ENCODE measurements around the gene GRIN1.
"Not testable (repeated sequence)": the region's sequence is repeated elsewhere in the genome, so short reads cannot be mapped to it uniquely, and the experiment has no call there.

GRIN1 gene

DNA sequence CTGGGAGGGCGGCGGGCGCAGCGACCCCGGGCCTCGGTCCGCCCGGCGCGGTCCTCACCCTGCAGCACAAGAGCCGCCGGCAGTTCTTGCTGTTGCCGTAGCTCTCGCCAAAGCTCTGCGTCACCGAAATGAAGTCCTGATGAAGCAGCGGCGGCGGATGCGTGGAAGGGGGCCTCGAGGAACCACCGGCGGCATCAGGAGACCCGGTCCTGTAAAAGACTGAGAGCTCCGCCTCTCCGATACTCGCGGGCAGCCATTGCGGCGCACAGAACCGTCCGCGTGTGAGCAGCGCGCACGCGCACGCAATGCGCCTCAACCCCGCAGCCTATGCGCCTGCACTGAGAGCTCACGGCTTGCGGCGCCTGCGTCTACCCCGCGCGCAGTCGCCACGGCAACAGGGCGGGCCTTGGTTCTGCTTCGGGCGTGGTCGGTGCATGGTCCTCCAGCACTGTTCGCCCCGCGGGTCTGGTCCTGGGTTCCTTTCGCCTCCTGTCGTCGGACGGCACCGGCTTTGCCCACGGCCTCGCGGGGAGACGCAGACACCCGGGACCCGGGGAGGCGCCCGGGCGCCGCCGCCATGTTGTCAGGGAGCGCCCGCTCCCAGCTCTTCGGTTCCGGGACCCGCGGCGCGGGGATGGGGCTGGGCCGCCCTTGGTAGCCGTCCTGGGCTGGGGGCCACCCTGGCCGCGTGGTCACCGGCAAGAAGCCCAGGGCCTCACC lies 9.3 kb upstream of the GRIN1 start:
- FAIRE-seq: peak; percentile 62
- TF ChIP-seq POLR2A (IDR thresholded peaks at IDR 0.05; ENCODE audit: low read depth, low read length): peak; percentile 91
- peak; percentile 100 for DNase-seq (ENCODE audit: insufficient read length, low spot score)

DNA sequence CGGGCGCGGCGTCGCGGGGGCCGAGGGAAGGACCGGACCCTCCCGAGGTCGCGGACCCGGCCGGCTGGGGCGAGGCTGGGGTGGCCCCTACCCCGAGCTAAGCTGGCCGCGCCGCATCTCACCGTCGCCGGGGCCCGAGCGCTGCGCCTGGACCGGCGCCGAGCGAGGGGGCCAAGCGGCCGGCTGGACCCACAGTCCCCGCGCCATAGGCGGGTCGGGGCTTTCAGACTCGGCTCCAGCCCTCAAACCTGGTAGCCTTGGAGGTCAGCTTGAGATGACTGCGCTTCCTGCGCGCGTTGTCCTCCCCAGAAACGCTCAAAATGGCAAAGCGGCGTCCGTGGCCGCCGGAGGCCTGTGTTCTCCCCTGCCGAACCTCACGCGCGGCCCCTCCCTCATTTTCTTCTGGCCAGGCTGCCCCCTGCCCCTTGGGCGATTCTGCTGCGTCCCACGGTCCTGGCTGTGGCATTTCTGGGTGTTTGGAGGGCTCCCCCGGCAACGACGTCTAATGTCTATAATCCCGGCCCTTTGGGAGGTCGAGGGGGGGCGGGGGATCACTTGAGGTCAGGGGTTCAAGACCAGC lies 8.7 kb upstream of the GRIN1 start:
- FAIRE-seq (no peak), DNase-seq (ENCODE audit: insufficient read length, low spot score) (no peak)

DNA sequence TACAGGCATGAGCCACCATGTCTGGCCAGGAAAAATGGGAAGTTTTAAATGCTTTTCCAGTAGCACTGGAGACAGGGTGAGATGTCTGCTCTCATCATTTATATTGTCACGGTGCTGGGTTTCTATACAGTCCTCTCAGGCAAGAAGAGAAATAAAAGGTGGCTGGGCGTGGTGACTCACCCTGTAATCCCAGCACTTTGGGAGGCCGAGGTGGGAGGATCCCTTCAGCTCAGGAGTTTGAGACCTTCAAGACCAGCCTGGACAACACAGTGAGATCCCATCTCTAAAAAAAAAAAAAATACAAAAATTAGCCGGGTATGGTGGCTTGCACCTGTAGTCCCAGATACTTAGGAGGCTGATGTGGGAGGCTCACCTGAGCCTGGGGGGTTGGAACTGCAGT lies 4.8 kb upstream of the GRIN1 start:
- FAIRE-seq (no peak), DNase-seq (ENCODE audit: insufficient read length, low spot score) (no peak)

More for the DNA sequence above, 8.7 kb upstream of the GRIN1 start:
- no peak for TF ChIP-seq POLR2A (IDR thresholded peaks at IDR 0.05; ENCODE audit: low read depth, low read length)

DNA sequence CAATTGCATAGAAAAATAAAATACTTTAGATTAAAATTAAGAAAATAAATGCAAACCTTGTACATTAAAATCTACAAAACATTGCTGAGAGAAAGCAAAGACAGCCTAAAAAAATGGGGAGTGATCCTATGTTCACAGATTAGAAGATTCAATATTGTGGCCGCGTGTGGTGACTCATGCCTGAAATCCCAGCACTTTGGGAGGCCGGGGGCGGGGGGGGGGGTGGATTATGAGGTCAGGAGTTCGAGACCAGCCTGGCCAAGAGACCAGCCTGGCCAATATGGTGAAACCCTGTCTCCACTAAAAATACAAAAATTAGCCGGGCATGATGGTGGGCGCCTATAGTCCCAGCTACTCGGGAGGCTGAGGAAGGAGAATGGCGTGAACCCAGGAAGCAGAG lies 3.8 kb upstream of the GRIN1 start:
- FAIRE-seq: not testable (repeated sequence)

More for the DNA sequence above, 4.8 kb upstream of the GRIN1 start:
- no peak for TF ChIP-seq POLR2A (IDR thresholded peaks at IDR 0.05; ENCODE audit: low read depth, low read length)

DNA sequence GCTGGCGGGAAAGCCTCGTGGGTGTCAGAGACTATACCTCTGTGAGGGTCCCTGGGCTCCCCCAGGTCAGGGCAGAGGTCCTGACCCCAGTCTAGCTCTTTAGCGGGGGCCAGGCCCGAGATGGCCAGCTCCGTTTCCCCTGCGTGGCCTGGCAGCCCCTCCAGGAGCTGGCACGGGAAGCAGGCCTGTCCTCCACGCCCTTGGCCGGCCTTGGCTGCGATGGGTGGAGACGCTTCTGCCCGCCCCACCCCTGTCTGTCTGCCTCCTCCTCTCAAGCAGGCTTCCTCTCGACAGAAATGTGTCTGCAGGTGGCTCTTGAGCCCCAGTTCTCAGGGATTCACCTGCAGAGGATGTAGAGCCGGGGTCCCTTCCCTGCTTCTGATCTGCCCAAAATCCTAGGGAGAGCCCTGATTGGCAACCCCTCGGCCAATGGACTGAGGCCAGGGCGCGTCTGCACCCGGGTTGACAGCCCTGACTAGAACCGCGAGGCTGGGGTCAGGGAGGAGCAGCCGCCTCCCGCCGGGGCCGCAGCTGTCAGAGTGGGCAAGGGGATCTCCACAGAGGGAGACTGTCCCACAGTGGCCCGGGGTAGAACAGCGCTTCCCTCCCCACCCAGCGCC lies 2.6 kb upstream of the GRIN1 start:
- FAIRE-seq: no peak
- DNase-seq (ENCODE audit: insufficient read length, low spot score): no peak
- TF ChIP-seq POLR2A (IDR thresholded peaks at IDR 0.05; ENCODE audit: low read depth, low read length): no peak

More for the DNA sequence above, 3.8 kb upstream of the GRIN1 start:
- DNase-seq (ENCODE audit: insufficient read length, low spot score): not testable (repeated sequence)

DNA sequence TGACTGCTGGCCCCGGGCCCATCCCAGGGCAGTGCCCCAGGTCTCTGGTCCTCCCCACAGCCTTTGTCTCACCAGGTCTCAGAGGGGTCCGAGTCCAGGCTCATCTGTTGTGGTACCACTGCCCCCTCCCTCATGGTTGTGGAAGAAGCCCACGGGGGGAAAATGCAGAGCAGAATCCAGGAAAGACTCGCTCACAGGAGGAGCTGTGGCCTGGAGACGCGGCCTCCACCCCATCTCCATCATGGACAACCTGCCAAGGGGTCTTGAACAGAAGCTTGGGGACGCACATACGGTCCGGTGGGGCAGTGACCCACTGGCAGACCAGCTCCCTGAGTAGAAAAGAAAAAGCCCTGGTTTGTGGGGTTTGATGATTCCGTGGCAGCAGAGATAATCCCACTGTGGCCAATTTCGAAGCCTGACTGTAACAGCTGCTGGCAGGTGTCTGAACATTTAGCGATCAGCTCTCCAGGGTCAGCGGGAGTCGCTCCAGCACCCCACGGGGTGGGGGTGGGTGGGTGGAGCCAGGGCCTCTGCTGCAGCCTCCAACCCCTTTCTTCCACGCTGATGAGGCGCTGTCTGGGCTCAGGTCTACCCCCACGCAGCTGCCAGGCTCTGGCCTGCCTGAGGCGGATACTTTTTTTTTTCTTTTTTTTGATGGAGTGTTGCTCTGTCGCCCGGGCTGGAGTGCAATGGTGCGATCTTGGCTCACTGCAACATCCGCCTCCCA lies 1.9 kb upstream of the GRIN1 start:
- no peak for TF ChIP-seq POLR2A (IDR thresholded peaks at IDR 0.05; ENCODE audit: low read depth, low read length)
- no peak for FAIRE-seq
- no peak for DNase-seq (ENCODE audit: insufficient read length, low spot score)

DNA sequence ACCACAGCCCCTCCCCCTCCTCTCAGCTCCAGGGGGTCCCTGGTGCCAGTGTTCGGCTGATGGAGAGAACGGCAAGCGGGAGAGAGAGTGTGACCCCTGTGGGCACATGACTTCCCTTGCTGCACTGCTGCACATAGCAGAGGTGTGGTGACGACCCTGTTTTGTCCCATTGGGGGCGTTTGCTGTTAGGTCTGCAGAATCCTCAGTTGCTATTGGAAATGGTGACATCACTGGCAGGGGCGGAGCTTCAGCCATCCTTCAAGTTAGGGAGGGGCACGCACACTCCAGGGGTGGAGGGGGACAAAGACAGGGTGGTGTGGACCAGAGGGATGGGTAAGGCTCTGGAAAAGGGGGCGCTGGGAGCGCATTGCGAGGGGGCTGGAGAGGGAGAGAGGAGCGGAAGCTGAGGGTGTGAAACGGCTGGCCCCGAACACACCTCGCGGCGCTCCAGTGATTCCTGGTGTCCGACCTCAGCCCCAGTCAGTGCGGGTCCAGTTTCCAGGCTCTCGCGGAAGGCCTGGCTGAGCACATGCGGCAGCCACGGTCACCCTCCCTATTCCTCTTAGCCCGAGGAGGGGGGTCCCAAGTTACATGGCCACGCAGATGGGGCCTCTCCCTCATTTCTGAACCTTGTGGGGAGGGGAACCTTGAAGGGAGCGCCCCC lies 764 bp upstream of the GRIN1 start:
- TF ChIP-seq POLR2A (IDR thresholded peaks at IDR 0.05; ENCODE audit: low read depth, low read length): no peak
- no peak for FAIRE-seq
- DNase-seq (ENCODE audit: insufficient read length, low spot score): peak; percentile 95

DNA sequence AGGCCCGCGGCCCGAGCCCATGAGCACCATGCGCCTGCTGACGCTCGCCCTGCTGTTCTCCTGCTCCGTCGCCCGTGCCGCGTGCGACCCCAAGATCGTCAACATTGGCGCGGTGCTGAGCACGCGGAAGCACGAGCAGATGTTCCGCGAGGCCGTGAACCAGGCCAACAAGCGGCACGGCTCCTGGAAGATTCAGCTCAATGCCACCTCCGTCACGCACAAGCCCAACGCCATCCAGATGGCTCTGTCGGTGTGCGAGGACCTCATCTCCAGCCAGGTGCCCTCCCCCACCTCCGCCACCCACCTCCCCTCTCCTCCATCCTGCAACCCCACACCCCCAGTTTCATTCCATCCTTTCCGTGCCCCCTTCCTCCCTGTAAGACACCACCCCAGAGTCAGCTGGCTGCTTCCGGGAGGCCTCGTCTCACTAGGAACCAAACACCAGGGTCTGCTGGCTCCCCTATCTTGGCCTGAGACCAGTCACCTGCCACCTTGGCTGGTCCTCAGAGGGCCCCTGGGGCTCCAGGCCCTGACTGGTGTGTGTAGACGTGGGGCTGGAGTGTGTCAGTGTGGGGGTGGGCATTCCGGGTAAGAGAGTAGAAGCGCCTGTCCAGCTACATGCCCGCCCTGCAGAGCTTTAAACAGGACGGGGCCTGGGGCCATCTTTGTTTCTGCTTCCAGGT lies 655 bp downstream of the GRIN1 start:
- FAIRE-seq (no peak), DNase-seq (ENCODE audit: insufficient read length, low spot score) (no peak)
- TF ChIP-seq POLR2A (IDR thresholded peaks at IDR 0.05; ENCODE audit: low read depth, low read length): no peak

DNA sequence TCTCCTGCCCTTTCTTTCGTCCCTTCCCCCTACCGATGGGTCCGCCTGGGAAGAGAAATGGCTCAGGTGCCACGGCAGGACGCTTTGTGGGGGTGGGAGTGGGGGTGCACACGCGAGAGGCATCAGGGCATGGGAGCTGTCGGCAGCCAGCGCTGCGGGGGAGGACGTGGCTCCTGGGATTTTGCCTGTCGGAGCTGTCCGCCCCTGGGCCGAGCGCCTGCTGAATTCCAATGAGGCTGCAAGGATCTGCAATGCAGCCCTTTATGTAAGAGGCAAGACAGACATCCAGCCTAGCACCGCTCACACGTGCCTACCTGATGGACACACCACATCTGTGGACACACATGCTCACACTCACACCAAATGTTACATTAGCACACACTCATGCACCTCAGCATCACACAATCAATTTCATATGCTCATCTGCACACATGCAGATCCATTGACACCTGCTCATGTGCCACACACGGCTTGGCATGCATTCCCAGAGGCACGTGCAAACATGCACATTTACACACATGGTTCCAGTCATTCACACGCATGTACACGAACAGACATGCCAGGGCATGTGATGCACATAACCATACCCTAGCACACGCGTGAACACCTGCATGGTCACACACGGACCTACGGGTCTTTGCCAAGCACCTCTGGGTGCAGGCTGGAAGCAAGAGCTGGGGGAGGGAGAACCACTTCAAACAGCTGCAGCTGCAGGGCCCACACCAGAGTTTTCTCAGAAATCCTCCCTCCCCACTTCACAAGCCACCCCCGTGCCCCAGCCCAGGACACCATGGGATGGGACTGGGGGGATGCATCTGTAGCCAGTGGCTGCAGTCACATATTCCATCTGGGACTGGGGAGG lies 1.4 kb downstream of the GRIN1 start:
- no peak for TF ChIP-seq POLR2A (IDR thresholded peaks at IDR 0.05; ENCODE audit: low read depth, low read length)
- DNase-seq (ENCODE audit: insufficient read length, low spot score) (no peak), FAIRE-seq (no peak)

DNA sequence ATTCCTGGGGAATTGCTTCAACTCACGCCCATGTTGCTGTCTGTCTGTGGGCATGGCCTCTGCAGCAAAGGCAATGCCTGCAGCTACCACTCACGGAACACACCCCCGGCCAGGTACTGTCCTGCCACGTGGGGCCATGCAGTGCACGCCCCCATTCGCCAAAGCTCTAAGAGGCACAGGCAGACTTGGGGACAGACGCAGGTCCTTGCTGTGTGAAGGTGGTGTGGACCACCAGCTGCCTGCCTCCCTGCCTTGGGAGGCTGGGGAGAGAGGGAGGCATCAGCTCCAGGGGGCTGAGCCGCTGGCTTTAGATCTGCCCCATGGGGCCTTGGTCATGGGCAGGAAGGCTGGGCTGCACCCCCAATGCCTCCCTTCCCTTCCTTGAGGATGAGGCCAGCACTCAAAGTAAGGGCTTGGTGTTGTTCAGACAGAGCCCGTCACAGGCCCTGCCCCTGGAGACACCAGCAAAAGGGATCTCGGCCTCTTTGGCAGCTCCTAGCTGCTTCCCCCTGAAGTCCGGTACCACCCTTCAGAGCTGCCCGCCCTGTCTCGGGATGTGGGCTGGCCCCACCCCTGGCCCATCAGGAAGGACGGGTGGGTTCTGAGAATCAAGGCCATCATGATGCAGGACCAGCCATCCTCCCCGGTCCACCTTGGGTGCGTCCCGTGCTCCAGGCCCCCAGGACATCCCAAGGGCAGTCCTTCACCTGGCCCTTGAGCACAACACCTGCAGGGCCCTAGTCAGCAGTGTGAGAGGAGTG lies 2.3 kb downstream of the GRIN1 start:
- FAIRE-seq (no peak), DNase-seq (ENCODE audit: insufficient read length, low spot score) (no peak)
- TF ChIP-seq POLR2A (IDR thresholded peaks at IDR 0.05; ENCODE audit: low read depth, low read length): no peak

DNA sequence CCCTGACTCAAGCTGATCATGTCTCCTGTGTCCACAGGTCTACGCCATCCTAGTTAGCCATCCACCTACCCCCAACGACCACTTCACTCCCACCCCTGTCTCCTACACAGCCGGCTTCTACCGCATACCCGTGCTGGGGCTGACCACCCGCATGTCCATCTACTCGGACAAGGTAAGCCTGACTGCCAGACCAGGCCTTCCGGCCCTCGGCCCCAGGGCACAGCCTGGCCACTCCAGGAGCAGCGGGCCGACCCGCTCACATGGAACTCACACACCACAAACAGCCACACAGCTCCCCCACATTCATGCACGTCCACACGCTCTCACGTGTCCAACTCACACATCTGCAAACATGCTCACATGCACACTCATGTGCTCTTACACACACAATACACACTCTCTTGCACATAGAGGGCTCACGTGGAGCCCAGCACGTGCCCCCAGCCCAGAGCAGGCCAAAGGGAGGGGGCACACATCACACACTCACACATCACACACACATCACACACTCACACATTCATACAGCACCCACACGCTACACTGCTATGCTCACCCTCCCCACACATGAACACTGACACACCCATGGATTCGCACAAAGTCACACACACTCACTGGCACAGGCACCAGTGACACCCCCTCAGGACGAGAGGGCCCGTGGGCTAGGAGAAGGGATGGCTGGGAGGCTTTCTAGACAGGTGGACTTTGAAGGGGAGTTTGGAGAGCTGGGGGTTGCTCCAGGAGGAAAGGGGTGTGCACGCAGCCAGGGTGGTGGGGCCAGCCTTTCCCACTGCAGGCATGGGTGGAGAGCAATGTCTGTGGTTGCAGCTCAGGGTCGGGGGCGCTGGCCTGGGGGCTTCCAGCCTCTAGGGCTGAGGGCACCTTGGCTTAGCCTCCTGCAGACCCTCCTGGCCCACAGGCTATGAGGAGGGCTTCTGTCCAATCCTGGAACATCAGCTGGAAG lies 3.3 kb downstream of the GRIN1 start:
- no peak for FAIRE-seq
- TF ChIP-seq POLR2A (IDR thresholded peaks at IDR 0.05; ENCODE audit: low read depth, low read length): no peak
- no peak for DNase-seq (ENCODE audit: insufficient read length, low spot score)

All from H54 (cell line).